ENCODE data around the gene SH3D21. TPM values are rescaled to one million over a fixed set of nuclear protein-coding genes. Genes with fewer than 3 reads are reported as not detected.

SH3D21 gene
- polyA plus RNA-seq, 6 donors from 2014 or later = 0.23 to 0.51 (median 0.36) TPM; not detected in 2

DNA sequence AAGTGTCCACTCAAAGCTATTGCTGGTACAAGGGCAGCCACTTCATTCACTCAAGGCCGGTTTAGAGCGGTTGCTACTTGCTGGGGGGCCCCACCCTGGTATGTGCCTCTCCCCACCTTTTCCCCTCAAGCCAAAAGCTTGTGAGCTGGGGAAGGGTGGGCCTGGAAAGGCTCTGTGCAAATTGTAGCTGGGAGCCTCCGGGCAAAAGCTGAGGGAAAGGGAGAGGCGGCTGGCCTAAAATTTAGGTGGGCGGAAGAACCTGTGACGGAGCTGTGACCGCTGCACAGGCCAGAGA is 306 bp upstream of the SH3D21 start:
- DNase-seq (no peak), ATAC-seq (ENCODE audit: low read depth in 2 of 2) (no peak)
- Mint-ChIP-seq H3K27me3 (no peaks in the 10 kb centered on the region), H3K9me3 (no peaks in the 10 kb centered on the region), H3K27ac (peak overlapping the region in 2 of 6 donors; percentile 66 to 86), H3K4me1 (peaks cover 20 to 38% (median 31%) of the 10 kb centered on the region in 3 donors), H3K36me3 (peaks cover 4 to 16% of the 10 kb centered on the region in 2 donors), H3K4me3 (peak overlapping the region; percentile 77 to 98 (median 96))

DNA sequence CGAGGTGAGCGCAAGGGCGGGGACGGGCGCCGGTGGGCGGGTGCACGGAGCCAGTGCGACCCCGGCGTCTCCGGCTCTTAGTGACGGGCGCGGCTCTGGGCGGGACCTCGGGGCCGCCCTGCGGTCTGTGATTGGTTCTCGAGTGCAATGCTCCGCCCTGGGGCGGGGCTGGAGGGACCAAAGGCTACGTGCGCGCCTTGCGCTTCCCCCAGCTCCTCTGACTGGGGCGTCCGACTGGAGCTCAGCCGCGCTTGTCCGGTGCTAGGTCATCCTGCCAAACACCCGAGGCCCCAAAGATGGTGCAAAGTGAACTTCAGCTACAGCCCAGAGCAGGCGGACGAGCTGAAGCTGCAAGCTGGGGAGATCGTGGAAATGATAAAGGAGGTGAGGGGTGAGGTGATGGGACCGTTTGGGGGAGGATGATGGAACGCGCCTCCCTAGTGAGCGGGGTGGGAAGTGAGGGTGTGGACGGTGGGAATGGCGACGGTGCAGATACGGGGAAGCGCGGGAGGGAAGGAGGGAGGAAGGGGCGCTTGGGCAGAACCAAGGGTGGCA is 811 bp downstream of the SH3D21 start:
- peak; percentile 97 for ATAC-seq (ENCODE audit: low read depth in 2 of 2)
- H3K27me3 Mint-ChIP-seq = no peaks in the 10 kb centered on the region

DNA sequence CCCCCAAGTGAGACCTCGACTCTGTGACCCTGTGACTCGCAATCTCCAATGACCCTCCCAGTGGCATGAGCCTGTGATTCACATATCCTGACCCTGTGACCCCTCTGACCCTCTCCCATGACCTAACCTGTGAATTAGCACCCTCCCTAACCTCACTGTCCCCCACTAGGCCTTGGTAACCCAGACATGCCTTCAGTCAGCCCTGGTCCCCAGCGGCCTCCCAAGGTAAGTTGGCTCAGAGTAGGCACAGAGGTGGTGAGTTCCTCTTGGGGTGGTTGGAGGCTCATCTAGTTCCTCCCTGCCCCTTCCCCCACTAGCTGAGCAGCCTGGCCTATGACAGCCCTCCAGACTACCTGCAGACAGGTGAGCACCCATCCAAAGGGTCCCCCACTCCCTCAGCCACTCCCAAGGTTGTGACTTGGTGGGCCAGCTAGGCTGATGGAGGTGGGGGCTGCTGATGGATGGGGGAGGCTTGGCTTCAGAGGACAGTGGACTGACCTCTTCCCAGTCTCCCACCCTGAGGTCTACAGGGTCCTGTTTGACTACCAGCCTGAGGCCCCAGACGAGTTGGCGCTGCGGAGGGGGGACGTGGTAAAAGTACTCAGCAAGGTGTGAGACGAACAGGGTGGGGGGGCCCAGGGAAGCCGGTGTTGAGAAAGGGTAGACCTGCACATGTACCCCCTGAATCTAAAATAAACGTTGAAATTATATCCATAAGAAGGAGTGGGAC is 1.6 kb downstream of the SH3D21 start:
- Mint-ChIP-seq H3K4me3 (peak overlapping the region; percentile 85 to 98 (median 96)), H3K27me3 (no peaks in the 10 kb centered on the region), H3K4me1 (peaks cover 20 to 36% (median 31%) of the 10 kb centered on the region in 3 donors), H3K36me3 (peaks cover under 1 to 9% of the 10 kb centered on the region in 2 donors), H3K9me3 (no peaks in the 10 kb centered on the region), H3K27ac (no peak overlapping the region)
- ATAC-seq (ENCODE audit: low read depth in 2 of 2) = no peak
- DNase-seq = no peak

More for the DNA sequence above, 811 bp downstream of the SH3D21 start:
- H3K36me3 Mint-ChIP-seq = peaks cover 4 to 9% of the 10 kb centered on the region in 2 donors
- H3K4me3 Mint-ChIP-seq = peak overlapping the region; percentile 85 to 98 (median 96)
- H3K9me3 Mint-ChIP-seq = no peaks in the 10 kb centered on the region
- H3K27ac Mint-ChIP-seq = peak overlapping the region in 5 of 6 donors; percentile 75 to 97 (median 90)
- DNase-seq = peak; percentile 95
- H3K4me1 Mint-ChIP-seq = peaks cover 20 to 38% (median 31%) of the 10 kb centered on the region in 3 donors

DNA sequence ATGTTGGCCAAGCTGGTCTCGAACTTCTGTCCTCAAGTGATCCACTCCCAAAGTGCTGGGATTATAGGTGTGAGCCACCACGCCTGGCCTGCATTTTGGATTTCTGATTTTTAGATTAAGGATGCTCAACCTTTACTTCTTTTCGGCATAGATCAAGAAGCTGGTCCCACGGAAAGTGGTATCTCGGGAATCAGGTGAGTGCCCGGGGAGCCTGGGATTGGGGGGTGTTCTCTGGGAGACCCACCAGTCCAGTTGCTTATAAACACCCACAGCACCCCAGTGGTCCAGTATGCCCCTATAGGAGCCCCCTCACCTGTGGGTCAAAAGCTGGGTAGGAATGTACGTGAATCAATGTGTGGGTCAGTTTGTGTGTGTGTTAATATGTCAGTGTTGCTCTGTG is 3.2 kb downstream of the SH3D21 start:
- no peak for DNase-seq
- Mint-ChIP-seq H3K27ac (peak overlapping the region in 1 of 6 donors; percentile 32), H3K4me1 (peaks cover 17 to 32% (median 30%) of the 10 kb centered on the region in 3 donors), H3K36me3 (no peaks in the 10 kb centered on the region), H3K27me3 (no peaks in the 10 kb centered on the region), H3K9me3 (no peaks in the 10 kb centered on the region), H3K4me3 (peak overlapping the region in 1 of 8 donors; percentile 56)
- no peak for ATAC-seq (ENCODE audit: low read depth in 2 of 2)

DNA sequence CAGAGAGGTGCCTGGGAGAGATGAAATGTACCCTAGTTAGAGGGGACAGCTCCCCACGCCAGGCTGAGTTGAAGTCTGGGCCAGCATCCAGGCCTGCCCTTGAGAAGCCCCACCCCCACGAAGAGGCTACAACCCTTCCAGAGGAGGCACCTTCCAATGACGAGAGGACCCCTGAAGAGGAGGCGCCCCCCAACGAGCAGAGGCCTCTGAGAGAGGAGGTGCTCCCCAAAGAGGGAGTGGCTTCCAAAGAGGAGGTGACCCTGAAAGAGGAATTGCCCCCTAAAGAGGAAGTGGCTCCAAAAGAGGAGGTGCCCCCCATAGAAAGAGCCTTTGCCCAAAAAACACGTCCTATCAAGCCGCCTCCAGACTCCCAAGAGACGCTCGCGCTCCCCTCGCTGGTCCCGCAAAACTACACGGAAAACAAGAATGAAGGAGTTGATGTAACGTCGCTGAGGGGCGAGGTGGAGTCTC is 14.2 kb downstream of the SH3D21 start:
- DNase-seq (peak; percentile 46), ATAC-seq (ENCODE audit: low read depth in 2 of 2) (peak; percentile 59)
- H3K27me3 Mint-ChIP-seq = peaks cover 0 to 5% (median 0%) of the 10 kb centered on the region in 3 donors
- peaks cover 23 to 34% (median 26%) of the 10 kb centered on the region in 3 donors for H3K4me1 Mint-ChIP-seq
- H3K36me3 Mint-ChIP-seq = no peaks in the 10 kb centered on the region
- peak overlapping the region; percentile 84 to 98 (median 94) for H3K4me3 Mint-ChIP-seq
- peak overlapping the region; percentile 54 to 92 (median 80) for H3K27ac Mint-ChIP-seq
- H3K9me3 Mint-ChIP-seq = no peaks in the 10 kb centered on the region

DNA sequence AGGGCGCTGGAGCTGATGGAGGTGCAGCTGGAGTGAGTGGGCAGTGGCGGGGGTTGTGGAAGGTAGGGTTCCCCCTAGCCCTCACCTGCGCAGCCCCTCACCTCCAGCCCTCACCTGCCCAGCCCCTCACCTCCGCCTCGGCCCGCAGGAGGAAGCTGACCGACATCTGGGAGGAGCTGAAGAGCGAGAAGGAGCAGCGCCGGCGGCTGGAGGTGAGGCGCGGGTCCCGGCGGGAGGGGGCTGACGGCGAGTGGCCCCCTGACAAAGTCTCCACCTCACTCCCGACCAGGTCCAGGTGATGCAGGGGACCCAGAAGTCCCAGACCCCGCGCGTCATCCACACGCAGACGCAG is 14.6 kb downstream of the SH3D21 start:
- Mint-ChIP-seq H3K4me3 (peak overlapping the region; percentile 84 to 98 (median 94)), H3K27me3 (peaks cover 0 to 8% (median 2%) of the 10 kb centered on the region in 3 donors), H3K36me3 (no peaks in the 10 kb centered on the region), H3K4me1 (peaks cover 23 to 34% (median 26%) of the 10 kb centered on the region in 3 donors), H3K9me3 (no peaks in the 10 kb centered on the region), H3K27ac (peak overlapping the region in 5 of 6 donors; percentile 78 to 92 (median 81))
- ATAC-seq (ENCODE audit: low read depth in 2 of 2) = peak in 1 of 2 donors; percentile 4
- DNase-seq = no peak

DNA sequence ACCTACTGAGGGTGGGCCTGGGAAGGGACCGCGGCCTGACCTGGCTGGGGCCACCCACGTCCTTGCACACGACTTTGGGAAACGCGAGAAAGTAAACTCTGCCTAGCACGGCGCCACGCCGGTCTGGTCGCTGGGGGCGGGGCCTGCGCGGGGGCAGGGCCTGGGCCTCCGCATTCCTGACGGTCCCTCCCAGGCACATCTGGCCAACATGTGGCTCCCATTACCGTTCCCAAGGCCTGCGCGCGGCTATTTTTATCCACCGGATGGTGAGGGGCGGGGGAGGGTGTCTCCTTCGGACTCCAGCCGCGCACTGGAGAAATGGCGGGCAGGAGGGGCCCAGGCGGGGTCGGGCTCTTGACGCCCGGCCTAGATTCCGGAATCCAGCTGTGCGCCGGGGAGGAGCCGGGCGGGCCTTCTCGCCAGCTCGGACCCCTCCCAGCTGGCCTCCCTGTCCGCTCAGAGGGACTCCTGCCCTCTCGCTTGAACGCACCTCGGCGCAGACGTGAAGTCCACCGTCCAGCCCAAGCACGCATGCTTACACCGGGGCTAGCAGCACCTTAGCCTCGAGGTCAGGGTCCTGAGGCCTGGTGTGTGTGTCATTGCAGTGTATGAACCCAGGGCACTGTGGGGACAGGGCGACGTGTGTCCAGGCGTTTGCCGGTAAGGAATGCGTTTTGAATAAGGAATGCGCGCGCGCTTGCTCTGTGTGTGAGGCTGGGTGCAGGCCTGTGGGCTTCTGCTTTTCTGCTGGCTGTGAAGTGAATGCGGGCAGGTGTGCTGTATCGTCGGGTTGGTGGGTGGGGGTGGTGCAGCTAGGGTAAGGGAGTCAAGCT is 15.2 kb downstream of the SH3D21 start:
- H3K4me3 Mint-ChIP-seq = peak overlapping the region; percentile 84 to 98 (median 94)
- H3K27ac Mint-ChIP-seq = peak overlapping the region in 4 of 6 donors; percentile 74 to 98 (median 82)
- H3K9me3 Mint-ChIP-seq = no peaks in the 10 kb centered on the region
- peaks cover 23 to 34% (median 26%) of the 10 kb centered on the region in 3 donors for H3K4me1 Mint-ChIP-seq
- H3K27me3 Mint-ChIP-seq = peaks cover 3 to 14% (median 6%) of the 10 kb centered on the region in 3 donors
- DNase-seq (peak; percentile 35), ATAC-seq (ENCODE audit: low read depth in 2 of 2) (peak; percentile 40 to 48)
- no peaks in the 10 kb centered on the region for H3K36me3 Mint-ChIP-seq

DNA sequence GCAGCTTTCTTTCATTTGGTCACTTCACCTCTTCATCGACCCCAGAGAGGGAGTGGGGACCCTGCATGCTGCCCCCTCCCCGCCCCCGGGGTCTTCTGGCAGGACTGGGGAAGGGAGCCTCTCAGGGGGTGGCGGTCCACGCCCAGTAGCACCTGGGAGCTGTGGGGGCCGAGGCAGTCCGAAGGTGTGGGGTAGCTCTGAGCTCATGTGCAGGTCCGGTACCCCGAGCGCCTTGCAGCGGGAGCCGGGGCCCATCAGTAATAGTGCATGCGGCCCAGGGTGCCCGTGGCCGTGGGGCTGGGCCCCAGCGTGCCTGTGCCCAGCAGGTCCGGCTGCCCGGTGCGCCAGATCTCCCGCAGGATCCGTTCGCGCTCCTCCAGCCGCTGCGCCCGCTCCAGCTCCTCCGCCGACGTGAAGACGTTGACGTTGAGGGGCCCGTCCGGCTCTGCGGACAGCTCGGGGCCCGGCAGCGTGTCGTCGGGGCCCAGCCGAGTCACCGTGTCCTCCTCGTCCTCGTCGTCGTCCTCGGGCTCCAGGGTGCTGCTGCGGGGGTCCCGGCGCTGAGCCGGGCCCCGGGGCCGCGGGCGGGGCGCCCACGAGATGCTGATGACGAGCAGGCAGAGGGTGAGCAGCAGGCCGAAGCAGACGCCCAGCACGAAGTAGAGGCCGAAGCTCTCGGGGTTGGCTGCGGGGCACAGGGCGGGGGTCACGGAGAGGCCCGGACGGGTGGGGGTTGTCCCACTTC is 16.0 kb downstream of the SH3D21 start:
- DNase-seq (peak; percentile 5), ATAC-seq (ENCODE audit: low read depth in 2 of 2) (no peak)
- no peaks in the 10 kb centered on the region for H3K36me3 Mint-ChIP-seq
- peaks cover 23 to 34% (median 24%) of the 10 kb centered on the region in 3 donors for H3K4me1 Mint-ChIP-seq
- H3K4me3 Mint-ChIP-seq = peak overlapping the region; percentile 84 to 97 (median 87)
- H3K9me3 Mint-ChIP-seq = no peaks in the 10 kb centered on the region
- H3K27me3 Mint-ChIP-seq = peaks cover 12 to 22% (median 14%) of the 10 kb centered on the region in 3 donors
- peak overlapping the region in 1 of 6 donors; percentile 74 for H3K27ac Mint-ChIP-seq

DNA sequence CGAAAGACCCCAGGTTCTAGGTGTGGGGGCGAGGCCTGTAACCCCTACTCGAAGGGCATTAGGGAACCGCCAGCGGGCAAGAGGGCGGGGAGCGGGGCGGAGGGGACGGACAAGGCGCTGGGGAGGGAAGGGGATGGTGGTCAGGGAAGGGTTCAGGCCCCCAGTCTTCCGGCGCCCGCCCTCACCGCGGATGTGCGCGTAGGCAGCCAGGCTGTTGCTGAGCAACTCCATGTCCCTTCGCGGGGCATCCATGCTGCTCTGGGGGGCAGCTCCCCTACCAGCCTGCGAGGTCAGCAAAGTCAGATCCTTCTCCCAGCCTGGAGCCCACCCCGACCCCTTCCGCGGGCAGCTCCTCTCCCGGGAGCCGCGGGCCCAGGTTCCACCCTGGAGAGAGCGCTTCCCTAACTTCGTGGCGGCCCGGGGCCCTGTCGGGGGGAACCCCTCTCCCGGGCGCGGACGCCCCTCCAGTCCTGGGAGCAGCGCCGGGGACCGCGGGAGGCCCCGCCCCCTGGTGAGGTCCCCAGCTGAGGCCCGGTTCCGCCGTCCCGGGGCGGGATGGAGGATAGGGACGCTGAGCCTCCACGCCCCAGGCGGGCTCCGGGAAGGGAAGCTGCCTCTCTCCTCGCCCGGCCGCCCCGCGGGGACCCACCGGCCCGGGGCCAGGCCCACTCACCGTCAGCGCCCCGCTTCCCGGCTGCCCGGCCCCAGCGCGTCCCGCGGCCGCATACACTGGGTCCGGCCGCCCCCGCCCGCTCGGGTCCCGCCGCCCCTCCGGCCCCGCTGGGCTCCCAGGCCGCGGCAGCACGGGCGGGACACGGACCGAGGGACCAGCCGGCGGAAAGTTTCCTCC is 16.8 kb downstream of the SH3D21 start:
- H3K27me3 Mint-ChIP-seq = peaks cover 14 to 30% (median 20%) of the 10 kb centered on the region in 3 donors
- ATAC-seq (ENCODE audit: low read depth in 2 of 2) (peak; percentile 19 to 25), DNase-seq (peak; percentile 23)
- peaks cover 23 to 34% (median 24%) of the 10 kb centered on the region in 3 donors for H3K4me1 Mint-ChIP-seq
- peak overlapping the region in 2 of 6 donors; percentile 10 to 54 for H3K27ac Mint-ChIP-seq
- peak overlapping the region; percentile 60 to 87 (median 77) for H3K4me3 Mint-ChIP-seq
- no peaks in the 10 kb centered on the region for H3K9me3 Mint-ChIP-seq
- H3K36me3 Mint-ChIP-seq = no peaks in the 10 kb centered on the region

DNA sequence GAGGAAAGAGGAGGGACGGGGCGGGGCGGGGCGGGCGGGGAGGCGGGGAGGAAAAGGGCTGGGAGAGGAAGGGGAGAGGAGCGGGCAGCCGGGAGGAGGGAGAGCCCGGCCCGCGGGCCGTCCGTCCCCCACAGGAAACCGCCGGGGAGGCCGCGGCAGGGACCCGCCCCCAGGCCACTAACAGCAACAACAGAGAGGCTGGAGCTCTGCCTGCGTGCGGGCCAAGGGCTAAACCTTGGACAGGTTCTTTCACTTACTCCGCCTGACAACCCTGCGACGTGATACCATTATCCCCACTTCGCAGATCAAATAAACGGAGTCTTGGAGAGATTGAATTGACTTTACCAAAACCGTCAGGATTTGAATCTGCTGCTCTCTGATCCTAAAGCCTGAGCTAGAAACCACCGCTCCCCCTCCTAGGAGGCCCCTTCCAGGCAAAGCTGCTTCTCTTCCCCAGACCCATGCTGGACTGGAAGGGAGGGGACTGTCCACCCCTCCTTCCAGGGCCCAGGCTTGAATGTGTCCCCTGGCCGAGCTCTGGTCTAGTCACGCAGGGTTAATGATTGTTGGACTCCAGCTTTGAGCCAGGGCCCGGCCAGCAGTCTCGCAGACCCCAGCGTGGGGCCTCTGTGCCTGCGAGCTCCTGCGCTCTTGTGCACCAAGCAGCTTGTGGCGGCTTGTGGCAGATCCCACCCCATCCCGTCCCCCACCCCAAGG is 17.6 kb downstream of the SH3D21 start, which contains the start of gene EVA1B:
Gene EVA1B (minus strand): TSS at position 10 of the 717 bp plus-strand sequence. CDS start 608 bp downstream, outside the sequence.
- peak; percentile 7 for DNase-seq
- Mint-ChIP-seq H3K36me3 (no peaks in the 10 kb centered on the region), H3K9me3 (no peaks in the 10 kb centered on the region)

DNA sequence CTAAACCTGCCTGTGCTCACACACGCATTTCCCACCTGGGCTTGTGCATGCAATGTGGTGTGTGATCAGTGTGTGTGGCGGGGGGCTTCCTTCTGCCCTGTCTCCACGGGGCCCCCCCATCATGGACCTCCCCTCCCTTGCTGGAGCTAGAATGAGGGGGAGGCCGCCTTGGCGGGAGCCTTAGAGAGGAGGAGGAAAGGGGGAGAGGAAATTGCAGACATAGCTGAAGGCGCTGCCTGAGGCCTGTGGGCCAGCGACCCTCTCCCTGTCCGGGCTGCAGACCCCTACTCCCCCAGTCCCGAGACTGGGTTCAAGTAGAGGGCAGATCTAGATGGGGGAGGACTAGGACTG is 18.2 kb downstream of the SH3D21 start:
- Mint-ChIP-seq H3K27ac (peak overlapping the region in 3 of 6 donors; percentile 56 to 75 (median 68)), H3K9me3 (no peaks in the 10 kb centered on the region)
- no peak for DNase-seq

More for the DNA sequence above, 17.6 kb downstream of the SH3D21 start, which contains the start of gene EVA1B:
- H3K27ac Mint-ChIP-seq = peak within 1 kb of the TSS in 5 of 6 donors; percentile 25 to 75 (median 67)
- ATAC-seq (ENCODE audit: low read depth in 2 of 2) = peak; percentile 17 to 27
- H3K27me3 Mint-ChIP-seq = peaks cover 14 to 33% (median 22%) of the 10 kb centered on the region in 3 donors
- H3K4me3 Mint-ChIP-seq = peak within 1 kb of the TSS; percentile 74 to 90 (median 86)
- peaks cover 23 to 34% (median 24%) of the 10 kb centered on the region in 3 donors for H3K4me1 Mint-ChIP-seq

More for the DNA sequence above, 18.2 kb downstream of the SH3D21 start:
- Mint-ChIP-seq H3K4me1 (peaks cover 23 to 34% (median 24%) of the 10 kb centered on the region in 3 donors), H3K36me3 (no peaks in the 10 kb centered on the region), H3K4me3 (peak overlapping the region; percentile 74 to 90 (median 82)), H3K27me3 (peaks cover 14 to 33% (median 22%) of the 10 kb centered on the region in 3 donors)
- ATAC-seq (ENCODE audit: low read depth in 2 of 2) = no peak

All from naive B cell (primary cell).